HUES64 (cell line): ENCODE results near the gene SLC6A17.

ENCODE experiments used
- H3K27ac ChIP-seq: 2 replicates; pipeline ENCODE4 v1.7.0; 2013; ENCODE audit warnings: low read depth, low read length, inconsistent platforms
- H3K27me3 ChIP-seq: 2 replicates; pipeline ENCODE4 v1.6.1; 2013; ENCODE audit warnings: mild to moderate bottlenecking, low read length; ENCODE audit not compliant: insufficient read depth
- H3K36me3 ChIP-seq: 2 replicates; pipeline ENCODE4 v1.6.1; 2013; ENCODE audit warnings: mild to moderate bottlenecking, low read length; ENCODE audit not compliant: insufficient read depth
- H3K4me1 ChIP-seq: 2 replicates; pipeline ENCODE4 v1.6.1; 2013; ENCODE audit warnings: mild to moderate bottlenecking, low read length, moderate library complexity; ENCODE audit not compliant: insufficient read depth
- H3K4me3 ChIP-seq: 2 replicates; pipeline ENCODE4 v1.5.1; 2013; ENCODE audit warnings: mild to moderate bottlenecking, low read length, moderate library complexity
- H3K9ac ChIP-seq: 2 replicates; pipeline ENCODE4 v1.6.1; 2013; ENCODE audit warnings: mild to moderate bottlenecking, low read depth, low read length
- H3K9me3 ChIP-seq: 2 replicates; pipeline ENCODE4 v1.6.1; 2013; ENCODE audit warnings: low read depth, low read length; ENCODE audit not compliant: insufficient read depth
- WGBS: fragments of 150-250, 120-280 bp; methylation state at CpG from one replicate; pipeline ENCODE4 v1.1.7; 2013; ENCODE audit warnings: missing lambda C conversion rate; 5-methylcytosine and 5-hydroxymethylcytosine counted together

SLC6A17 gene

DNA sequence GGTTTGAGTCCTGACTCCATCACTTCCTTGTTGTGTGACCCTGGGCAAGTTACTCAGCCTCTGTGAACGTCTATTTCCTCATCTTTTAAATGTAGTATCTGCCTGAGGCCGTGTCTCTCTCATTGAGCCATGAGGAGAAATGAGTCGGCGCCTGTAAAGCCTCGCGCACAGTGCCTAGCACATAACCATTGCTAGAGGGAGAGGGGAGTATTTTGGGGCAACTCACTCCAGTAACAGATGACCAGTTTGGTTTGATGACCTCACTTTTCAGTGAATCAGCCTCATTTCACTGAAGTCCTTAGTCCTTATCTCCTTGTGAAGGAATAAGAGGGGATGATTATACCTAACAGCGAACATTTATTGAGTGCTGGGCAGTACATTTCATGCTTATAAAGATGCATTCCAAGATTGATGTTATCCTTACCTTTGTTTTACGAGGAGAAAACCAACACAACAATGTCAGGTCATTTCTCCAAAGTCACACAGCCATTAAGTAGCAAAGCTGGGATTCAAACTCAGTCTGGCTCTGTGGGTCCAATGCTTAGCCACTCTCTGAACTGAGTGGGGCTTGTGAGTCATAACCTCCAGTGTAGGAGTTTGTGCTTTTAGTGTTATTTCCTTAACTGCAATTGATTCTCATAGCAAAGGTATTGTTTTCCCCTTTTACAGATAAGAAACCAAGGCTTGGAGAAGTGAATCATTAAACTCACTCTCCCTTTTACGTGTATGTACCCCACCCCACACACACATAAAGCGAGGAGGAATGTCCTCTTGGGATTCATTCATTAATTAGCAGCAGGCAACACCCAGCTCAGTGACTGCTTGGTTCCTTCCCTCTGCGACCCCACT is 85.8 kb downstream of the SLC6A17 start:
- Histone ChIP-seq H3K4me3 (no peak overlapping the region), H3K27me3 (no peaks in the 10 kb centered on the region), H3K36me3 (no peaks in the 10 kb centered on the region), H3K9me3 (no peaks in the 10 kb centered on the region), H3K9ac (no peak overlapping the region), H3K27ac (no peak overlapping the region), H3K4me1 (peaks cover 24% of the 10 kb centered on the region; the same call in 1 of the 2 replicates)
- 77% methylated on average over 11 of the region's 11 CpGs for WGBS

DNA sequence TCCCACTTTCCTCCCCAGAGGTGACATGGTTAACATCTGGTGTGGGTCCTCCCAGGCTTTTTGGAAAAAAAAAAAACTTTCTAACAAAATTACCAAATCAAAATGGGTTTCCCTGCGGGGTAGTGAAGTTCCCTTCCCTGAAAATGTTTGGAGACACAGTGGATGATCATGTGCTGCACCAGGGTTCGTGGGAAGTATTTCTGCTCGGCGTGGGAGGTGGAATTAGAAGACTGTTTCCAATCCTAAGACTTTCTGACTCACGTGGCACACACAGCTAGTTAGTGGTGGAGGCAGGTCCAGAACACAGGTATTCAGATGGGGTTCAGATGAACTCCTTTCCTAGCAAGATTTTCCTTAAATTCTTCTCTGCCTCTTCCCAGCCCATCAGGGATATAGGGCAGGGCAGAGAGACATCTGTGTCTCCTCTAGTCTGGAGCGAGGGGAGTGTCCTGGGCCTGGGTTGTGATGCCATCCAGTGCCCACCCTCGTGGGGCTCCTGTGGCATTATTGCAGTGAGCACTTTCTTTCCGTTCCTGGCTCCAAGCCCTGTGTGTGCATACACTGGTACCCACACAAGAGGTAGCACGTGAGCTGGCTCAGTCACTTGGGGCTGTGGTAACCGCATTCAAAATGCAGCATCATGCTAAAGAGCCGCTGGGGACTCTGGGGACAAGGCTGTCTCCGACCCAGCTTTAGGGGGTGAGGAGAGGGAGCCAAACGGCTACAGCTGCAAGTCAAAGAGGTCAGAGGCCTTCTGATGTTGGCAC is 87.3 kb downstream of the SLC6A17 start:
- WGBS = 90% methylated on average over 13 of the region's 13 CpGs
- Histone ChIP-seq H3K9ac (no peak overlapping the region), H3K4me1 (peaks cover 36% of the 10 kb centered on the region), H3K27ac (no peak overlapping the region), H3K9me3 (no peaks in the 10 kb centered on the region), H3K4me3 (no peak overlapping the region), H3K36me3 (no peaks in the 10 kb centered on the region), H3K27me3 (peaks cover 2% of the 10 kb centered on the region; the same call in 1 of the 2 replicates)

DNA sequence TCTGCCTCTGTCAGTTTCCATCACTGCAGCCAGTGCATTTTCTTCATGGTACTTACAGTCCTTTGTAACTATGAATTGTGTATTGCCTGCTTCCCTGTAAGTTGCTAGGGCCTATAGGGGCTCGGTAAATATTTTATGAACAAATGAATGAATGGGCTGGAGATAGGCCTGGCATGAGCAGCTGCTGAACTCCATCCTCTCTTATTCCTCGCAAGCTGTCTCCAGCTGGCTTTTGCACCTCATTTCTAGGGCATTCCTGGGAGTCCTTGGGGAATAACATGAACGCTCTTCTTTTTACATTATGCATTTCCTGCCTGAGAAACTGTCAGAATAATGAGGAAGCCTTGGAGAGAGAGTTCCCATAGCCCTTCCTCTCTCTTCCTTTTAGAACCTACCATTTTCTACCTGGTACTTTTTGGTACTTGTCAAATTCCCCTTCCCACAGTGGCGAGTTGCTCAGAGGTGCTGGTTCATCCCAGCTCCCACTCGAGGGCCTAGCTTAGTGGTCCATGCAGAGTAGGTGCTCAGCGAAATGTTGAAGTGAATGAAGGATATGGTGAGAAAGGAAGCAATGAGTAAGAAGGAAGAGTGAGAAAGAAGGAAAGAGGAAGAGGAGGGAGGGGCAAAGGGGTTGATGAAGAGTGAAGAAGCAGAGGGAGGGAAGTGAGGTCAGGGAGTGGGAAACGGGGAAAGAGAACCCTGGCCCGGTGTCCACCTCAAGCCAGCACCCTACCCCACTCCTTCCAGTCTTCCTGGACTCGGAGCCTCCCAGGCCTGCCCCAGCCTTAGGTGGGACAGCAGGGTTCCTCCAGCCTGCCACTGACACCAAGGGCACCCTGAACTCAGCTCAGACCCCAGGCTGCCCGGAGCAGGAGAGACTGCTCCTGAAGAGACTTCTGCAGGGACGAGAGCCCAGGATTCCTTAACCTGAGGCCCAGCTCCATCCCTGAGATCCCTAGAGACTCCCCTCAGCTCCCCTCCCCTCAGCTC is 89.4 kb downstream of the SLC6A17 start:
- Histone ChIP-seq H3K4me3 (no peak overlapping the region), H3K27me3 (peaks cover 5% of the 10 kb centered on the region; the same call in 1 of the 2 replicates), H3K9me3 (no peaks in the 10 kb centered on the region), H3K4me1 (peaks cover 44% of the 10 kb centered on the region), H3K27ac (no peak overlapping the region), H3K36me3 (no peaks in the 10 kb centered on the region), H3K9ac (no peak overlapping the region)
- WGBS = 80% methylated on average over 11 of the region's 11 CpGs

DNA sequence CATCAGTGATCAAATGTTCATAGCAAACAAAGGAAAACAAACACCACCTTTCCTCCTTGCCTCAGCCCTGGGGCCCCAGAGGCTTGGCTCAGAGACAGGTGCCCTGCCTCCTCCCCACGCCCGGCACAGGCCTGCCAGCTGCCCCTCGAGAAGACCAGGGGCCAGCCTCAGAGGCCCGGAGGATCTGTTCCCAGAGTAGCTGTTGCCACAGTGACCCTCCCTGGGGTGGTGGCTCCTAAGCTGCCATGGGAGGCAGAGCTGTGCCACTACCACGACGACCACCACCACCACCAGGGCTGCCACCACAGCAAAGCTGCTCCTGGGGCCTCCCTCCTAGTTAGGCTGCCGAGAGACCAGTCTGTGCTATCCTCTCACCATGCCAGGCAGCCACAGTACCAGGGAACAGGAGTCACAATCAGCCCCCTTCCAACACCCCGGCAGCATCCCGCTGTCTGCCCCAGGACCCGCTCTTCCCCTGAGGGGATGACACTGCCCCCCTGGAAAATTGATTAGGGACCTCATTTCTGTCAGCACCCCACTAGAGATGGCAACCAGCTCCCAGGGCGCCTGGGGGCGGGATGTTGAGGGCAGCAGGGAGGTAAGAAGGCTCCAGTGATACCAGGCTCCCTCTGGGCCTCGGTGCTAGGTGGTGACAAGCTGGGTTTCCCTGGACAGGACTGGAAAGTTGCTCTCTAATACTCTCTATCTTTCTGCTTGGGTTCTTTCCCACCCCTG is 90.3 kb downstream of the SLC6A17 start:
- Histone ChIP-seq H3K27ac (no peak overlapping the region), H3K27me3 (peaks cover 9% of the 10 kb centered on the region; the same call in 1 of the 2 replicates), H3K9ac (no peak overlapping the region), H3K4me1 (peaks cover 36% of the 10 kb centered on the region), H3K9me3 (no peaks in the 10 kb centered on the region), H3K4me3 (no peak overlapping the region), H3K36me3 (no peaks in the 10 kb centered on the region)
- 90% methylated on average over 13 of the region's 13 CpGs for WGBS

DNA sequence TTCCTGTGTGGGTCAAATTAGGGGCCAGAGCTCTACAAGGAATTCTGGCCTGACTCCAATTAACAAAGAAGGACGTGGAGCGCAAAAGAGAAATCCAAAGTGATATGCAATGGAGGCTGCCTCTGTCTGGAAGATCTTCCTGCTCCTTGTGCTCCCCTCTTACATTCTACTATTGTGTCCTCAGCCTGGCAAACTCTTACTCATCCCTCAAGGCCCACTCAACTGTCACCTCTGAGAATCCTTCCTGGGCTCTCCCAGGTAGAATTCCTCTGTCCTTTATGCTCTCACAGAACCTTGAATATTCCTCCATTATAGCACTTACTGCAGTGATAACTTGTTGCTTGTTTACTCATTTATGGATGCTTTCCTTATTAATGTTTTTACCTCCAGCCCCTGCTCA is 91.2 kb downstream of the SLC6A17 start:
- Histone ChIP-seq H3K4me3 (no peak overlapping the region), H3K27me3 (peaks cover 9% of the 10 kb centered on the region; the same call in 1 of the 2 replicates), H3K4me1 (peaks cover 27% of the 10 kb centered on the region), H3K9ac (no peak overlapping the region), H3K27ac (no peak overlapping the region), H3K9me3 (no peaks in the 10 kb centered on the region), H3K36me3 (no peaks in the 10 kb centered on the region)
- 35% methylated on average over 2 of the region's 2 CpGs for WGBS

GRCh38 chr1:110242062-110242461 is 91.8 kb downstream of the SLC6A17 start:
- 51% methylated on average over 4 of the region's 4 CpGs for WGBS

DNA sequence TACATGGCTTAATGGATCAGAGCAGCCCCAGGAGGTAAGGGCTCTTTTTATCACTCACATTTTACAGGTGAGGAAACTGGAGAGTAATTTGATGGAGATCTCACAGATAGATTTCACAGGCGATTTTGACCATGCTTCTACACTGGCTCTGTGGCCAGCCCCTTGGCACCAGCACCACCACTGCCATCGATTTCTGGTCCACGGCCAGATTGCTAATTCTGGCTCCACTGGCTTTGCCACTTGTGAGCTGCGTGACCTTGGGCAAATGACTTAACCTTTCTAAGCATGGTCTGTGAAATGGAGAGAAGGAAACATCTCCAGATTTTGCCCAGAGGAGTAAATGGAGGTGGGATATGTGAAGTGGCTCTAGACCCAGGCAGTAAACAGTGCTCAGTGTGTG is 92.4 kb downstream of the SLC6A17 start:
- Histone ChIP-seq H3K4me1 (peaks cover 26% of the 10 kb centered on the region), H3K27ac (no peak overlapping the region), H3K27me3 (peaks cover 9% of the 10 kb centered on the region; the same call in 1 of the 2 replicates), H3K9ac (no peak overlapping the region), H3K4me3 (no peak overlapping the region), H3K36me3 (no peaks in the 10 kb centered on the region), H3K9me3 (no peaks in the 10 kb centered on the region)
- WGBS = 93% methylated on average over 4 of the region's 4 CpGs

More at GRCh38 chr1:110242062-110242461, 91.8 kb downstream of the SLC6A17 start:
- Histone ChIP-seq H3K4me3 (no peak overlapping the region), H3K27ac (no peak overlapping the region), H3K27me3 (peaks cover 9% of the 10 kb centered on the region; the same call in 1 of the 2 replicates), H3K9me3 (no peaks in the 10 kb centered on the region), H3K9ac (no peak overlapping the region), H3K4me1 (peaks cover 26% of the 10 kb centered on the region), H3K36me3 (no peaks in the 10 kb centered on the region)

GRCh38 chr1:110243146-110243545 is 92.9 kb downstream of the SLC6A17 start:
- no peak overlapping the region for H3K27ac ChIP-seq
- no peak overlapping the region for H3K4me3 ChIP-seq
- peaks cover 26% of the 10 kb centered on the region for H3K4me1 ChIP-seq
- H3K9me3 ChIP-seq = no peaks in the 10 kb centered on the region
- no peaks in the 10 kb centered on the region for H3K36me3 ChIP-seq
- no peak overlapping the region for H3K9ac ChIP-seq
- WGBS = 62% methylated on average over 7 of the region's 7 CpGs
- peaks cover 9% of the 10 kb centered on the region; the same call in 1 of the 2 replicates for H3K27me3 ChIP-seq

DNA sequence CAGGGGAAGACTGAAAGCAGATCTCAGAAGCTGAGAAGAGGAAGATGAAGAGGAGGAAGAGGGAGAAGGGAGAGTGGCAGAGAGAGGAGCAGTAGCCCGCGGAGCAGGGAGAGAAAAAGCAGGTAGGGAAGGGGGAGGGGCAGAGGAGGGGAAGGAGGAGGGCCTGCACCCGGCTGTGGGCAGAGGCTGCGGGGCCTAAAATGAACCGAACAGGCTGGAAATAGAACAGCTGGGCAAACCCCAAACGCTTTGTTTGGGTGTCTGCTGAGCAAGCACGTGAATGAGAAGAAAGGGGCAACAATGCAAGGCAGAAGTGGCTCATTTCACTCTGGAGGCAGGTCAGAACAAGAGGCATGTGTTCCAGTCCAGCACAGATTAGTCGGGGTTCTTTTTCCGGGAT is 93.3 kb downstream of the SLC6A17 start:
- H3K27me3 ChIP-seq = peaks cover 9% of the 10 kb centered on the region; the same call in 1 of the 2 replicates
- H3K36me3 ChIP-seq = no peaks in the 10 kb centered on the region
- H3K9me3 ChIP-seq = no peaks in the 10 kb centered on the region
- 36% methylated on average over 9 of the region's 9 CpGs for WGBS
- H3K4me3 ChIP-seq = no peak overlapping the region
- H3K27ac ChIP-seq = no peak overlapping the region
- H3K4me1 ChIP-seq = peaks cover 26% of the 10 kb centered on the region
- H3K9ac ChIP-seq = peak overlapping the region; percentile 15; the same call in 1 of the 2 replicates
